ENCODE data around the gene MS4A18.
"Not testable (repeated sequence)": the region's sequence is repeated elsewhere in the genome, so short reads cannot be mapped to it uniquely, and the experiment has no call there.

MS4A18 gene

GRCh38 chr11:60724420-60724819, at the start of gene MS4A18:
MS4A18 (plus strand) TSS chr11:60724720.
- DNase-seq (ENCODE audit: low spot score) (no peak), ATAC-seq (ENCODE audit: low read depth) (no peak)
- TF ChIP-seq, protein P1, sequence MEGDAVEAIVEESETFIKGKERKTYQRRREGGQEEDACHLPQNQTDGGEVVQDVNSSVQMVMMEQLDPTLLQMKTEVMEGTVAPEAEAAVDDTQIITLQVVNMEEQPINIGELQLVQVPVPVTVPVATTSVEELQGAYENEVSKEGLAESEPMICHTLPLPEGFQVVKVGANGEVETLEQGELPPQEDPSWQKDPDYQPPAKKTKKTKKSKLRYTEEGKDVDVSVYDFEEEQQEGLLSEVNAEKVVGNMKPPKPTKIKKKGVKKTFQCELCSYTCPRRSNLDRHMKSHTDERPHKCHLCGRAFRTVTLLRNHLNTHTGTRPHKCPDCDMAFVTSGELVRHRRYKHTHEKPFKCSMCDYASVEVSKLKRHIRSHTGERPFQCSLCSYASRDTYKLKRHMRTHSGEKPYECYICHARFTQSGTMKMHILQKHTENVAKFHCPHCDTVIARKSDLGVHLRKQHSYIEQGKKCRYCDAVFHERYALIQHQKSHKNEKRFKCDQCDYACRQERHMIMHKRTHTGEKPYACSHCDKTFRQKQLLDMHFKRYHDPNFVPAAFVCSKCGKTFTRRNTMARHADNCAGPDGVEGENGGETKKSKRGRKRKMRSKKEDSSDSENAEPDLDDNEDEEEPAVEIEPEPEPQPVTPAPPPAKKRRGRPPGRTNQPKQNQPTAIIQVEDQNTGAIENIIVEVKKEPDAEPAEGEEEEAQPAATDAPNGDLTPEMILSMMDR (IDR thresholded peaks at IDR 0.05; ENCODE audit: poor library complexity, severe bottlenecking): no peak

DNA sequence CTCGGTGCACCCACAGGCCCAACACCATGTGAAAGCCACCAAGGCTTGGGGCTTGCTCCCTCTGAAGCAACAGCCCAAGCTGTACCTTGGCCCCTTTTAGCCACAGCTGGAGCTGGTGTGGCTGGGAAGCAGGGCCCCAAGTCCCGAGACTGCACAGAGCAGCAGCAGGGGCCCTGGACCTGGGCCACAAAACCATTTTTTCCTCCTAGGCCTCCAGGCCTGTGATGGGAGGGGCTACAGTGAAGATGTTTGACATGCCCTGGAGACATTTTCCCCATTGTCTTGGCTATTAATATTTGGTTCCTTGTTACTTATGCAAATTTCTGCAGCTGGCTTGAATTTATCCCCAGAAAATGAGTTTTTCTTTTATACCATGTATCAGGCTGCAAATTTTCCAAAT, 46.3 kb upstream of the MS4A18 start:
- ATAC-seq (ENCODE audit: low read depth); H3K9me3 ChIP-seq (ENCODE audit: severe bottlenecking); H3K4me1 ChIP-seq (ENCODE audit: insufficient read depth, poor library complexity, severe bottlenecking): not testable (repeated sequence)

More at GRCh38 chr11:60724420-60724819, at the start of gene MS4A18:
- H3K4me3 ChIP-seq (ENCODE audit: severe bottlenecking): no peak within 1 kb of the TSS
- no peaks in the 10 kb centered on the region for H3K9me3 ChIP-seq (ENCODE audit: severe bottlenecking)
- no peak within 1 kb of the TSS for H3K27ac ChIP-seq (ENCODE audit: poor library complexity, severe bottlenecking)
- no peaks in the 10 kb centered on the region for H3K36me3 ChIP-seq (ENCODE audit: low read depth)
- peaks cover 4% of the 10 kb centered on the region for H3K27me3 ChIP-seq (ENCODE audit: insufficient read depth, poor library complexity, severe bottlenecking)
- no peaks in the 10 kb centered on the region for H3K4me1 ChIP-seq (ENCODE audit: insufficient read depth, poor library complexity, severe bottlenecking)

GRCh38 chr11:60679879-60680278, 44.6 kb upstream of the MS4A18 start:
- H3K9me3 ChIP-seq (ENCODE audit: severe bottlenecking): peaks cover 2% of the 10 kb centered on the region
- no peak for ATAC-seq (ENCODE audit: low read depth)

More for the DNA sequence above, 46.3 kb upstream of the MS4A18 start:
- H3K4me3 ChIP-seq (ENCODE audit: severe bottlenecking); H3K36me3 ChIP-seq (ENCODE audit: low read depth); H3K27ac ChIP-seq (ENCODE audit: poor library complexity, severe bottlenecking); DNase-seq (ENCODE audit: low spot score); H3K27me3 ChIP-seq (ENCODE audit: insufficient read depth, poor library complexity, severe bottlenecking): not testable (repeated sequence)

GRCh38 chr11:60680455-60681119, 43.9 kb upstream of the MS4A18 start:
- H3K27me3 ChIP-seq (ENCODE audit: insufficient read depth, poor library complexity, severe bottlenecking): no peaks in the 10 kb centered on the region
- ATAC-seq (ENCODE audit: low read depth) (no peak), DNase-seq (ENCODE audit: low spot score) (no peak)
- H3K27ac ChIP-seq (ENCODE audit: poor library complexity, severe bottlenecking): no peak overlapping the region
- no peaks in the 10 kb centered on the region for H3K36me3 ChIP-seq (ENCODE audit: low read depth)
- no peak overlapping the region for H3K4me3 ChIP-seq (ENCODE audit: severe bottlenecking)
- peaks cover 2% of the 10 kb centered on the region for H3K9me3 ChIP-seq (ENCODE audit: severe bottlenecking)
- TF ChIP-seq, protein P1 (IDR thresholded peaks at IDR 0.05; ENCODE audit: poor library complexity, severe bottlenecking): no peak
- H3K4me1 ChIP-seq (ENCODE audit: insufficient read depth, poor library complexity, severe bottlenecking): no peaks in the 10 kb centered on the region

More at GRCh38 chr11:60679879-60680278, 44.6 kb upstream of the MS4A18 start:
- Histone ChIP-seq H3K36me3 (ENCODE audit: low read depth) (no peaks in the 10 kb centered on the region), H3K27me3 (ENCODE audit: insufficient read depth, poor library complexity, severe bottlenecking) (no peaks in the 10 kb centered on the region), H3K4me1 (ENCODE audit: insufficient read depth, poor library complexity, severe bottlenecking) (no peaks in the 10 kb centered on the region), H3K4me3 (ENCODE audit: severe bottlenecking) (no peak overlapping the region), H3K27ac (ENCODE audit: poor library complexity, severe bottlenecking) (no peak overlapping the region)
- TF ChIP-seq, protein P1 (IDR thresholded peaks at IDR 0.05; ENCODE audit: poor library complexity, severe bottlenecking): no peak
- no peak for DNase-seq (ENCODE audit: low spot score)

GRCh38 chr11:60684541-60684848, 40.0 kb upstream of the MS4A18 start:
- DNase-seq (ENCODE audit: low spot score); H3K36me3 ChIP-seq (ENCODE audit: low read depth); H3K27ac ChIP-seq (ENCODE audit: poor library complexity, severe bottlenecking); H3K4me3 ChIP-seq (ENCODE audit: severe bottlenecking); H3K4me1 ChIP-seq (ENCODE audit: insufficient read depth, poor library complexity, severe bottlenecking); ATAC-seq (ENCODE audit: low read depth); H3K9me3 ChIP-seq (ENCODE audit: severe bottlenecking); H3K27me3 ChIP-seq (ENCODE audit: insufficient read depth, poor library complexity, severe bottlenecking): not testable (repeated sequence)

GRCh38 chr11:60691661-60692060, 32.9 kb upstream of the MS4A18 start:
- Histone ChIP-seq H3K27ac (ENCODE audit: poor library complexity, severe bottlenecking) (no peak overlapping the region), H3K4me3 (ENCODE audit: severe bottlenecking) (no peak overlapping the region), H3K36me3 (ENCODE audit: low read depth) (no peaks in the 10 kb centered on the region), H3K27me3 (ENCODE audit: insufficient read depth, poor library complexity, severe bottlenecking) (peaks cover 8% of the 10 kb centered on the region), H3K4me1 (ENCODE audit: insufficient read depth, poor library complexity, severe bottlenecking) (no peaks in the 10 kb centered on the region), H3K9me3 (ENCODE audit: severe bottlenecking) (no peaks in the 10 kb centered on the region)
- no peak for DNase-seq (ENCODE audit: low spot score)
- TF ChIP-seq, protein P1 (IDR thresholded peaks at IDR 0.05; ENCODE audit: poor library complexity, severe bottlenecking): no peak
- ATAC-seq (ENCODE audit: low read depth): no peak
